ENCODE results near the gene SOCS2.

SOCS2 gene

GRCh38 chr12:93571925-93572711, at the start of gene SOCS2:
Gene SOCS2 (plus strand): TSS chr12:93572675. CDS start chr12:93572898, 223 bp downstream.
- H3K4me3 ChIP-seq (ENCODE audit: low read depth, low read length) = peak within 1 kb of the TSS; percentile 80
- TF ChIP-seq CTCF (IDR thresholded peaks at IDR 0.05; ENCODE audit: insufficient read depth, low read depth, low read length, missing control alignments) = no peak
- DNase-seq (ENCODE audit: low read depth) = no peak

- no peak for DNase-seq (ENCODE audit: low read depth)
- no peak for TF ChIP-seq CTCF (IDR thresholded peaks at IDR 0.05; ENCODE audit: insufficient read depth, low read depth, low read length, missing control alignments)
- H3K4me3 ChIP-seq (ENCODE audit: low read depth, low read length) = no peak overlapping the region
These were observed 47.9 kb upstream of the SOCS2 start for GRCh38 chr12:93524386-93525133.

GRCh38 chr12:93526786-93527428, 45.6 kb upstream of the SOCS2 start:
- no peak for TF ChIP-seq CTCF (IDR thresholded peaks at IDR 0.05; ENCODE audit: insufficient read depth, low read depth, low read length, missing control alignments)
- H3K4me3 ChIP-seq (ENCODE audit: low read depth, low read length) = no peak overlapping the region
- DNase-seq (ENCODE audit: low read depth) = no peak

GRCh38 chr12:93530358-93530757, 42.1 kb upstream of the SOCS2 start:
- no peak for TF ChIP-seq CTCF (IDR thresholded peaks at IDR 0.05; ENCODE audit: insufficient read depth, low read depth, low read length, missing control alignments)
- DNase-seq (ENCODE audit: low read depth) = no peak

GRCh38 chr12:93533310-93533709, 39.2 kb upstream of the SOCS2 start:
- no peak overlapping the region for H3K4me3 ChIP-seq (ENCODE audit: low read depth, low read length)
- no peak for DNase-seq (ENCODE audit: low read depth)
- TF ChIP-seq CTCF (IDR thresholded peaks at IDR 0.05; ENCODE audit: insufficient read depth, low read depth, low read length, missing control alignments) = no peak

More at GRCh38 chr12:93530358-93530757, 42.1 kb upstream of the SOCS2 start:
- no peak overlapping the region for H3K4me3 ChIP-seq (ENCODE audit: low read depth, low read length)

- no peak overlapping the region for H3K4me3 ChIP-seq (ENCODE audit: low read depth, low read length)
- no peak for DNase-seq (ENCODE audit: low read depth)
- no peak for TF ChIP-seq CTCF (IDR thresholded peaks at IDR 0.05; ENCODE audit: insufficient read depth, low read depth, low read length, missing control alignments)
These were observed 36.2 kb upstream of the SOCS2 start for GRCh38 chr12:93536111-93536765.

Measured in GM12865 (cell line).